Retinal pigment epithelial cell (primary cell): ENCODE data around the gene TEX2.

Source experiments
- DNase-seq: peaks from one replicate; pipeline ENCODE4 v3.0.0-alpha.2; 2010; ENCODE audit warnings: low read depth
- H3K4me3 ChIP-seq: 2 replicates; pipeline ENCODE4 v1.5.1; 2011; ENCODE audit warnings: mild to moderate bottlenecking, low read length, control low read depth, moderate library complexity
- CTCF ChIP-seq: conservative IDR thresholded peaks from 2 replicates; pipeline ENCODE4 v1.5.1; 2011; ENCODE audit warnings: low read depth, low read length, control low read depth, inconsistent platforms

TEX2 gene

GRCh38 chr17:64297467-64298088 is 34.5 kb upstream of the TEX2 start:
- no peak for TF ChIP-seq CTCF
- DNase-seq, result no peak
- no peak overlapping the region for H3K4me3 ChIP-seq

DNA sequence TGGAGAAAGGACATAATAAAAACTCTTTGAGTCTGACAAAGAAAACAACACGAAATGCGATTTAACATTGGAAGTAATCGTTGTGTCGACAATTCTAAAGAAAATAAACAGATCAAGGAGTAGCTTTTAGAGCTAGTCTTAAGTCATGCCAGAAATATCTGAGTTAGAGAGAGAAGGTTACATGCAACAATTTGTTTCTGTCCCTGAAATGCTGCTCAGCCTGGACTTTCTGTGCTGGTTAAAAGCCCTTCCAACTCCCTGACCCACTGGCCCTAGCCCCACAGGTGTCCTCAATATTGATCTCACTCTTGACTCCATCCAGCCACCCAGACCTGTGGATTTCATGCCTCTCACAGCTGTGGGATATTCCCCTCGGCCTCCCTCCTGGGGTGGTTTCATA is 33.2 kb upstream of the TEX2 start:
- no peak for DNase-seq
- TF ChIP-seq CTCF, result no peak
- H3K4me3 ChIP-seq, result no peak overlapping the region

- H3K4me3 ChIP-seq, result no peak overlapping the region
- no peak for TF ChIP-seq CTCF
- no peak for DNase-seq
Observed at GRCh38 chr17:64295146-64295545, 32.1 kb upstream of the TEX2 start.

DNA sequence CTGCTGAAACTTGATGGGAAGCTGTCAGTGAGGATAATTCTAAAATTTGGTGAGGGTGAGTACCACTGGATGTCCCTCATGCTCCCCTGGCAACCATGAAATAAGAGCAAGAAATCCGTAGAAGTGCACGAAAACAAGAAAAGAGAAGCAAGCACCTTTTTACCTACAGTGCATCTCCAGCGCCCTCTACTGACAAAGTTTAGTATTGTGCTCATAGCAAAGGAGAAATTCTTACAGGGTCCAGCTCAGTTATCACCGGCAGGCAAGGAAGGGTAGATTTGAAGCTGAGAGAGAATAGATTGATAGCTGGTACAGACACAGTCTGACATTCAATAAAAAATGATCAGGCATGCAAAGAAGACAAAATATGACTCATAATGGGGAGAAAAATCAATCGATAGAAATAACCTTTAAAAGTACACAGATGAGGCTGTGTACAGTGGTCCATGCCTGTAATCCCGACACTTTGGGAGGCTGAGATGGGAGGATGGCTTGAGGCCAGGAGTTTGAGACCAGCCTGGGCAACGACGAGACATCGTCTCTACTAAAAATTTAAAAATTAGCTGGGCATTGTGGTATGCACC is 28.3 kb upstream of the TEX2 start:
- H3K4me3 ChIP-seq, result no peak overlapping the region
- peak; percentile 43 for TF ChIP-seq CTCF
- no peak for DNase-seq

- DNase-seq, result no peak
- no peak overlapping the region for H3K4me3 ChIP-seq
- no peak for TF ChIP-seq CTCF
Observed at GRCh38 chr17:64289741-64290141, 26.7 kb upstream of the TEX2 start.

- DNase-seq, result no peak
- TF ChIP-seq CTCF, result no peak
- no peak overlapping the region for H3K4me3 ChIP-seq
Observed at GRCh38 chr17:64282753-64283080, 19.7 kb upstream of the TEX2 start.

DNA sequence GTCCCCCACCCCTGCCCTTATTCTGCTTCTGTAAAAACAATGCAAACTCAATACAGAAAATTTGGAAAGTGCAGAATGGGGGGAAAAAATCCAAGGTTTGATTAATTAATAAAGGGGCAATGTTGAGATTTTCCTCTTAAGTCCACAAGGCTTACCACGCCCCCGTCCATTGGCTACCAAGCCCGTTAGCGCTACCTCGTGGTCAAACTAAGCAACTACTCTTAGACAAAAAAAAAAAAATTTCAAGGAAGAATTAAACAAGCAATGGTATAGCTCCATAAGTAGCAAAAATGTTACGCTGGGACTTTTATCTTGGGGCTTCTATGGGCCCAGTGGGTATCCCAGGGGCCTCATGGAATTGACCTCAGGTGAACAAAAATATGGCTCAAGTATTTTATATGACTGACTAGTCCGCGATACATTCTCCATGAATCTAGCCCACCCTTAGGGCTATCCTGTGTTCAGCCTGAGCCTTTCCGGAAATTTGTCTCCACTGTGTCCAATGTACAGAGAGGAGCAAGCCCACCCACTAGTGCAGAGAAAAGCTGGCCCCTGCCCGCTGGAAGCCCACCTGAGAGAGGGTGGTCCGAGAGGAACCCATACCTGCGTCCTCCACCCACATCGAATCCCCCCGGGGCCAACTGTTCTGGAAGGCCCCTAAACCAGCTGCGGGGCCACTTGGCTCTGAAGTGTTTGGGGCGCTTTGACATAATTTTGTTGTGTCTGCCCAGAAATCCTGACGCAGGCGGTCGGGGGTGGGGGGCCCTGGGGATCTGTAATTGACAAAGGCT is 19.1 kb upstream of the TEX2 start:
- DNase-seq, result no peak
- no peak overlapping the region for H3K4me3 ChIP-seq
- TF ChIP-seq CTCF, result peak; percentile 78
